Right atrium auricular region (tissue), 2 donors: ENCODE data around the gene PRTFDC1. TPM values are rescaled to one million over a fixed set of nuclear protein-coding genes. Genes with fewer than 3 reads are reported as not detected.

Source experiments
- DNase-seq: peaks from one replicate; pipeline ENCODE4 v3.0.0-alpha.2; 2019; ENCODE audit warnings: low spot score
- H3K27ac ChIP-seq, 2 donors: fragments of 200-600 bp; sonication (generic); 1 replicate in 1 of 2; 2 replicates in 1 of 2; pipeline ENCODE4 v1.5.1; 2016 to 2019
- H3K27me3 ChIP-seq, 2 donors: fragments of 200-600 bp; sonication (generic); one replicate each; pipeline versions ENCODE4 v1.5.1 to v1.6.0; 2017 to 2019
- H3K36me3 ChIP-seq: fragments of 200-600 bp; sonication (generic); one replicate; pipeline ENCODE4 v1.5.1; 2016
- H3K4me1 ChIP-seq, 2 donors: fragments of 200-600 bp; sonication (generic); one replicate each; pipeline versions ENCODE4 v1.5.1 to v1.6.0; 2017 to 2019
- H3K4me3 ChIP-seq, 2 donors: fragments of 200-600 bp; sonication (generic); 1 replicate in 1 of 2; 2 replicates in 1 of 2; pipeline ENCODE4 v1.5.1; 2017 to 2019; ENCODE audit warnings: mild to moderate bottlenecking in 1 of 2, moderate library complexity in 1 of 2
- H3K9me3 ChIP-seq, 2 donors: fragments of 200-600 bp; sonication (generic); one replicate each; pipeline ENCODE4 v1.5.1; 2019
- CTCF ChIP-seq, 2 donors: fragments of 200-600 bp; sonication (generic); IDR thresholded peaks; one replicate each; pipeline ENCODE4 v1.5.1; 2019; ENCODE audit warnings: antibody characterized with exemption in 2 of 2
- total RNA-seq, 2 donors: library from RNA; depleted of rRNA; stranded (reverse); fragments of >200 nt; gene quantifications; one replicate each; pipeline ENCODE4 v1.1.0, GENCODE V29; 2016

Gene PRTFDC1
- total RNA-seq = 1 to 10 TPM; 4.0 to 5.6 TPM

GRCh38 chr10:24952143-24952706 lies at the start of gene PRTFDC1:
PRTFDC1 (minus strand) TSS chr10:24952606; CDS start chr10:24952575, 31 bp downstream.
- Histone ChIP-seq H3K27ac (peak within 1 kb of the TSS; percentile 75 to 83), H3K27me3 (no peaks in the 10 kb centered on the region), H3K36me3 (no peaks in the 10 kb centered on the region), H3K4me1 (peaks cover 0 to 16% of the 10 kb centered on the region in 2 donors), H3K4me3 (peak within 1 kb of the TSS; percentile 53 to 69), H3K9me3 (no peaks in the 10 kb centered on the region)
- DNase-seq = no peak
- TF ChIP-seq CTCF (IDR thresholded peaks at IDR 0.05) = peak in 1 of 2 donors; percentile 56

GRCh38 chr10:24998044-24998443 lies 45.6 kb upstream of the PRTFDC1 start:
- TF ChIP-seq CTCF (IDR thresholded peaks at IDR 0.05) = no peak
- H3K36me3 ChIP-seq = no peaks in the 10 kb centered on the region

GRCh38 chr10:24995072-24995471 lies 42.7 kb upstream of the PRTFDC1 start:
- Histone ChIP-seq H3K4me1 (no peaks in the 10 kb centered on the region), H3K27me3 (no peaks in the 10 kb centered on the region), H3K36me3 (no peaks in the 10 kb centered on the region), H3K9me3 (peaks cover 0 to 4% of the 10 kb centered on the region in 2 donors), H3K4me3 (no peak overlapping the region), H3K27ac (no peak overlapping the region)
- TF ChIP-seq CTCF (IDR thresholded peaks at IDR 0.05) = no peak
- DNase-seq = no peak

More at GRCh38 chr10:24998044-24998443, 45.6 kb upstream of the PRTFDC1 start:
- no peak overlapping the region for H3K4me3 ChIP-seq
- no peak for DNase-seq
- no peaks in the 10 kb centered on the region for H3K27me3 ChIP-seq
- H3K9me3 ChIP-seq = peaks cover 0 to 13% of the 10 kb centered on the region in 2 donors
- no peak overlapping the region for H3K27ac ChIP-seq
- H3K4me1 ChIP-seq = no peaks in the 10 kb centered on the region

DNA sequence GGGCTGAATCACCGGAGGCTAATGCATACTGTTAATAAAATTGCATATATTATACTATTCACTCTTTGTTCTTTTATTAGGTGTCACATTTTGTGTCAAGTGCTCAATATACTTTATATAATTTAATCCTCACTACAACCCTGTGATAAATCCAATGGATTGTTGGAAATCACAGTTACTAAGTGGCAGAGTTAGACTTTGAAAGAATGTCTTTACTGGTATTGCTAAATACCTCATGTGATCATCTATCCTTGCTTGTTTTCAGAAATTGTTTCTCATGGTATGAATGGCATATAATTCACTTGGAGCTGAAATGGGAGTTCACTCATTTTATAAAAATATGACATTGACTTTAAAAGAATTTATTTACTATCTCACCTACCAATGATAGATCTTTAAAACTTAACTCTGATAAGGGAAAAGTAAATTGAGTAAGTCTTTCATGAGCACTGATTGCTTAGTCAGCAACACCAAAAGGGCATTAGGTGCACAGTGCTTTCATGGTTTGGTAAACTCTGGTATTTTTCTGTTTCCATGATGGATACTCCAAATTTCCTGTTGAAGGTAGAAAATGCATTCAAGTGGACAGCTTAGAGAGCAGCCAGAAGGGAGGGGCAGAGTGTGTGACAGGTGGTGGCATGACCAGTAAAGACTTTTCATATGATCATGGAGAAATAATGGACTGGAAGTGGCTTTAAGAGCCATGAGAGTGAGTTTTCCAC lies 41.0 kb upstream of the PRTFDC1 start:
- H3K27ac ChIP-seq = no peak overlapping the region
- no peak for DNase-seq
- no peak overlapping the region for H3K4me3 ChIP-seq
- no peak for TF ChIP-seq CTCF (IDR thresholded peaks at IDR 0.05)
- no peaks in the 10 kb centered on the region for H3K36me3 ChIP-seq
- no peaks in the 10 kb centered on the region for H3K9me3 ChIP-seq
- no peaks in the 10 kb centered on the region for H3K27me3 ChIP-seq
- H3K4me1 ChIP-seq = peaks cover 0 to 8% of the 10 kb centered on the region in 2 donors

GRCh38 chr10:24992512-24993133 lies 40.2 kb upstream of the PRTFDC1 start:
- no peak for DNase-seq
- Histone ChIP-seq H3K4me3 (no peak overlapping the region), H3K27ac (no peak overlapping the region), H3K27me3 (no peaks in the 10 kb centered on the region), H3K9me3 (no peaks in the 10 kb centered on the region), H3K4me1 (peaks cover 0 to 8% of the 10 kb centered on the region in 2 donors), H3K36me3 (no peaks in the 10 kb centered on the region)
- TF ChIP-seq CTCF (IDR thresholded peaks at IDR 0.05) = no peak
